ENCODE results near the gene PARP8.
"Not testable (repeated sequence)": the region's sequence is repeated elsewhere in the genome, so short reads cannot be mapped to it uniquely, and the experiment has no call there.

The PARP8 gene

DNA sequence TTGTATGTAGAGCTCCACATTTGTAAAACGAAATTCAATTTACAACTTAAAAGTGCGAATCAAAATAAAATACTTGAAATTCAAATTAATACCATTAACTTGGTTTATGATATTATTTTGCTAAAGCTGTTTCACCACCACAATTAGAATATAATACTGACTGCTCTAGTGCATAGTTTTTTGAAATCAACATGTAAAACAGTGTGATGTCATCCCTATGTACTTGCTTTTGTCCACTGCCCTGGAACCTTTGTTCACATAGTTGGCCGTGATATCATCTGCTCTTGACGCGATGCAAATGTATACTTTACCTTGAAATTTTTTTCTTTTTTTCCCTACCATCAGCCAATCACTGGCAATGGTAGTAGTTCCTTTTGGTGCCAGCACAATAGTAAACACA is 125.4 kb downstream of the PARP8 start:
- H3K27ac ChIP-seq, result no peak overlapping the region
- TF ChIP-seq, protein P1, sequence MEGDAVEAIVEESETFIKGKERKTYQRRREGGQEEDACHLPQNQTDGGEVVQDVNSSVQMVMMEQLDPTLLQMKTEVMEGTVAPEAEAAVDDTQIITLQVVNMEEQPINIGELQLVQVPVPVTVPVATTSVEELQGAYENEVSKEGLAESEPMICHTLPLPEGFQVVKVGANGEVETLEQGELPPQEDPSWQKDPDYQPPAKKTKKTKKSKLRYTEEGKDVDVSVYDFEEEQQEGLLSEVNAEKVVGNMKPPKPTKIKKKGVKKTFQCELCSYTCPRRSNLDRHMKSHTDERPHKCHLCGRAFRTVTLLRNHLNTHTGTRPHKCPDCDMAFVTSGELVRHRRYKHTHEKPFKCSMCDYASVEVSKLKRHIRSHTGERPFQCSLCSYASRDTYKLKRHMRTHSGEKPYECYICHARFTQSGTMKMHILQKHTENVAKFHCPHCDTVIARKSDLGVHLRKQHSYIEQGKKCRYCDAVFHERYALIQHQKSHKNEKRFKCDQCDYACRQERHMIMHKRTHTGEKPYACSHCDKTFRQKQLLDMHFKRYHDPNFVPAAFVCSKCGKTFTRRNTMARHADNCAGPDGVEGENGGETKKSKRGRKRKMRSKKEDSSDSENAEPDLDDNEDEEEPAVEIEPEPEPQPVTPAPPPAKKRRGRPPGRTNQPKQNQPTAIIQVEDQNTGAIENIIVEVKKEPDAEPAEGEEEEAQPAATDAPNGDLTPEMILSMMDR (conservative IDR thresholded peaks at IDR 0.05), result no peak

DNA sequence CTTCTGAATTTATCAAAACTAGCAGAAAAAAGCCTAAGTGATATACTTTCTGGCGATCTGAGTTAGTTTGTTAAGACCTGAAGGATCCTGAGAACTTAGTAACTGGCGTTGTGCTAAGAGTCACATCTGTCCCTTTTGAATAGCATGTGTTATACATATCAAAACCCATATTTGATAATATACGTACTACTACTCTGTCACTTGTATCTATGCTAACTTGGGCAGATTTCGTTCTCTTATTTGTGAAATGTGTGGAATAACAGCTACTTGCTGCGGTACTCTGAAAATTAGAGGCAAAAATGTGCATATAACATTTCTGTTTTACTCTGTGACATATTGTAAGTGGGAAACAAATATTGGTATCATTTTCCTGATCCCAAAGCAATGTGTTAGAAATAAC is 126.4 kb downstream of the PARP8 start:
- TF ChIP-seq, protein P1 (conservative IDR thresholded peaks at IDR 0.05), result no peak

DNA sequence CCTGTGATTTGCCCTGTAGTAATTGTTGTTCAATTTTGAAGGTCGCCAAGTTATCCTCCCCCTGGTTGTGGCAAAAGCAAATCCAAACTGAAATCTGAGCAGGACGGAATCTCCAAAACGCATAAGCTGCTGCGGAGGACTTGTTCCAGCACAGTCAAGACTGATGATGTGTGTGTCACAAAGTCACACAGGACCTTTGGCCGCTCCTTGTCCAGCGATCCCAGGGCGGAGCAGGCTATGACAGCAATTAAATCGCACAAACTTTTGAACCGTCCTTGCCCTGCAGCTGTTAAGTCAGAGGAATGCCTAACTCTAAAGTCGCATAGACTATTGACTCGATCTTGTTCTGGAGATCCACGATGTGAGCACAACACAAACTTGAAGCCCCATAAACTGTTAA is 128.4 kb downstream of the PARP8 start:
- TF ChIP-seq, protein P1 (conservative IDR thresholded peaks at IDR 0.05), result no peak

More for the DNA sequence above, 126.4 kb downstream of the PARP8 start:
- no peak overlapping the region for H3K27ac ChIP-seq

DNA sequence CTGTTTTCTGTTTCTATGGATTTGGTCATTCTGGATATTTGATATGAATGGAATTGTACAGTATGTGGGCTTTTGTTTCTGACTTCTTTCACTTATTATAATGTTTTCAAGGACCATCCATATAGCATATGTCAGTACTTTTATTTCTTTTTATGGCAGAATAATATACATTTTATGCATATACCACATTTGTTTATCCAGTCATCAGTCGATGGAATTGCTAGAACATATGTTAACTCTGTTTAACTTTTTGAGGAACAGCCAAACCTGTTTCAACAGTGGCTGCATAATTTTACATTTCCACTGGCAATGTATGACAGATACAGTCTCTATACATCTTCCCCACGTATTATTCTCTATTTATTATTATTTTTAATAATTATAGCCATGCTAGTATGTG is 131.6 kb downstream of the PARP8 start:
- H3K27ac ChIP-seq, result no peak overlapping the region
- TF ChIP-seq, protein P1 (conservative IDR thresholded peaks at IDR 0.05), result no peak

More for the DNA sequence above, 128.4 kb downstream of the PARP8 start:
- no peak overlapping the region for H3K27ac ChIP-seq

DNA sequence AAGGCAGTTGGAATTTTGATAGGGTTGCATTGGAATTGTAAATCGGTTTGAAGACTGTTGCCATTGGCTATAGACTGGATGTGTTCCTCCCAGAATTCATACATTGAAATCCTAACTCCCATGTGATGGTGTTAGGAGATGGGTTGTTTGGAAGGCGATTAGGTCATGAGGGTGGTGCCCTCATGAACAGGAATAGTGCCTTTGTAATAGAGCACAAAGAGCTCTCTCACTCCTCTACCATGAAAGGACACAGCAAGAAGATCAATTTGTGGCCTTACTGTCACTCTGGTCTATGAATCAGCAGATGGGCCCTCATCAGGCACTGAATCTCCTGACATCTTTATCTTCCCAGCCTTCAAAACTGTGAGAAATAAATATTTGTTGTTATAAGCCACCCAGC is 133.2 kb downstream of the PARP8 start:
- TF ChIP-seq, protein P1 (conservative IDR thresholded peaks at IDR 0.05), result no peak
- H3K27ac ChIP-seq, result no peak overlapping the region

DNA sequence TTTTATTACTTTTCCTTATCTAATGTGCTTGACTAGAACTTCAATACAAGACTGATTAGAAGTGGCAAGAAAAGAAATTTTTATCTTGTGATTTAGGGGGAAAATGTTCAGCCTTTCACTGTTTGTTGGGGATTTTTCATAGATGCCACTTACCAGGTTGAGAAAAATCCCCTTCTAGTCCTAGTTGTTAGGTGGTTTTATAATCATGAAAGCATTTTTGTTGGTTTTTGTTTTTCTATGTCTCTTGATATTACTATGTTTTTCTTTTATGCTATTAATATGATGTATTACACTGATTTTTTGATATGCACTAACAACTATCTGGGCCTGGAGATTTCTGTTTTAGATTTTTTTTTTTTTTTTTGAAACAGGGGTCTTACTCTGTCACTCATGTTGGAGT is 134.0 kb downstream of the PARP8 start:
- H3K27ac ChIP-seq, result no peak overlapping the region
- TF ChIP-seq, protein P1 (conservative IDR thresholded peaks at IDR 0.05), result no peak

DNA sequence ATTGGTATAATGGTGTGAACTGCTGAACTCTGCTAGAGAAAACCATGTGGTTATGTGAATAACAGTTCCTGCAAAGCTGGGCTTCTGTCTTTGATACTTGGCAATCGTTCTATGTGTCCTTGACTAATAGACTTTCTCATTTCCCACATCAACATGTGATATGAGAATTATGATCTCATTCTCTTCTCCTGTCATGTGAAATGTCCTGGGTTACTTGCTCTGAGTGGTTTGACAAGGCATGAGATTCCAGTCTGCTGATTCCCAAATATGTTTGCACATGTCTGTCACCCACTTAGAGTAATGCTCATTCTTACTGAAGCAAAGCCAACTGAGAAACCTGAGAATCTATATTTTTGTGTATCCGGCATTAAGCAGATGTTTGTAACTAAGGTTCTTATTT is 141.2 kb downstream of the PARP8 start:
- TF ChIP-seq, protein P1 (conservative IDR thresholded peaks at IDR 0.05), result no peak

DNA sequence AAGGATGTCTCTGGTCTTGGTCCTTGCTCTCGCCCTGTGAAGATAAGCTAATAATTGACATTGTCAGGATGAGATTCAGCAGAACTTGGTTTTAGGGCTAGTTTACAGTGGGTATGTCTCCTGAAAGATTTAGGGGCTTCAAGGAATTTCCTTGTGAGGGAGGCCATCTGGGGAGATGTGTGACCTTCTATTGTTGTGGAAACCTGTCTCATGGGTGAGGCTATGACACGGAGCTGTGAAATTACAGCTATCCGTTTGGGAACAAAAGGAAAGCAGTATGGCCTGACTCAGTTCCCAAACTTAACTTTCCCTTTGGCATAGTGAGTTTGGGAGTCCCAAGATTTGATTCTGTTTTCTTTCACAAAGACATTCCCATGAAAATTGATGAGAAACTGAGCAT is 142.0 kb downstream of the PARP8 start:
- no peak overlapping the region for H3K27ac ChIP-seq
- TF ChIP-seq, protein P1 (conservative IDR thresholded peaks at IDR 0.05), result no peak

More for the DNA sequence above, 141.2 kb downstream of the PARP8 start:
- H3K27ac ChIP-seq, result no peak overlapping the region

DNA sequence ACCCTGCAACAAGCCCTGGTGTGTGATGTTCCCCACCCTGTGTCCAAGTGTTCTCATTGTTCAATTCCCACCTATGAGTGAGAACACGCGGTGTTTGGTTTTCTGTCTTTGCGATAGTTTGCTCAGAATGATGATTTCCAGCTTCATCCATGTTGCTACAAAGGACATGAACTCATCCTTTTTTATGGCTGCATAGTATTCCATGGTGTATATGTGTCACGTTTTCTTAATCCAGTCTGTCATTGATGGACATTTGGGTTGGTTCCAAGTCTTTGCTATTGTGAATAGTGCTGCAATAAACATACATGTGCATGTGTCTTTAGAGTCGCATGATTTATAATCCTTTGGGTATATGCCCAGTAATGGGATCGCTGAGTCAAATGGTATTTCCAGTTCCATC is 145.3 kb downstream of the PARP8 start:
- not testable (repeated sequence) for H3K27ac ChIP-seq
